ENCODE data around the gene ASH1L. TPM values are rescaled to one million over a fixed set of nuclear protein-coding genes. Genes with fewer than 3 reads are reported as not detected.
"Not testable (repeated sequence)": the region's sequence is repeated elsewhere in the genome, so short reads cannot be mapped to it uniquely, and the experiment has no call there.

ASH1L gene
- total RNA-seq, 4 donors from 2014 or later = 63.3 to 75.6 (median 67.7) TPM

GRCh38 chr1:155392898-155393411 lies 169.6 kb downstream of the ASH1L start:
- Histone ChIP-seq H3K4me3 (no peak overlapping the region), H3K9me3 (no peaks in the 10 kb centered on the region), H3K27me3 (no peaks in the 10 kb centered on the region), H3K27ac (replicated peaks in 1 of 4) (no peak overlapping the region), H3K36me3 (peaks cover 6 to 73% (median 51%) of the 10 kb centered on the region in 4 donors), H3K4me1 (no peaks in the 10 kb centered on the region)
- 91% methylated on average over 5 of the region's 5 CpGs for WGBS
- TF ChIP-seq EP300 (IDR thresholded peaks at IDR 0.05) = no peak
- TF ChIP-seq POLR2AphosphoS5 (IDR thresholded peaks at IDR 0.05) = no peak
- no peak for TF ChIP-seq POLR2A (IDR thresholded peaks at IDR 0.05; ENCODE audit: low read depth)
- TF ChIP-seq CTCF (IDR thresholded peaks at IDR 0.05) = no peak
- no peak for DNase-seq (ENCODE audit: extremely low spot score)
- intact Hi-C loops (cut with DNase I) = no loop called here

- peaks cover 6 to 76% (median 51%) of the 10 kb centered on the region in 4 donors for H3K36me3 ChIP-seq
- intact Hi-C loops (cut with DNase I) = no loop called here
- no peaks in the 10 kb centered on the region for H3K4me1 ChIP-seq
- no peak overlapping the region for H3K4me3 ChIP-seq
- H3K27ac ChIP-seq (replicated peaks in 1 of 4) = no peak overlapping the region
- no peak for DNase-seq (ENCODE audit: extremely low spot score)
- H3K27me3 ChIP-seq = no peaks in the 10 kb centered on the region
- no peak for TF ChIP-seq EP300 (IDR thresholded peaks at IDR 0.05)
- H3K9me3 ChIP-seq = no peaks in the 10 kb centered on the region
Measured at GRCh38 chr1:155389826-155390225, 172.8 kb downstream of the ASH1L start.

- 95% methylated on average over 5 of the region's 5 CpGs for WGBS
- H3K27me3 ChIP-seq; H3K9me3 ChIP-seq; H3K27ac ChIP-seq (replicated peaks in 1 of 4); DNase-seq (ENCODE audit: extremely low spot score); H3K4me3 ChIP-seq; intact Hi-C loops (cut with DNase I); H3K4me1 ChIP-seq: not testable (repeated sequence)
- H3K36me3 ChIP-seq = peaks cover 6 to 66% (median 35%) of the 10 kb centered on the region in 4 donors
Measured at GRCh38 chr1:155385836-155386235, 176.8 kb downstream of the ASH1L start.

- Histone ChIP-seq H3K36me3 (peaks cover 3 to 51% (median 20%) of the 10 kb centered on the region in 4 donors), H3K27me3 (no peaks in the 10 kb centered on the region), H3K9me3 (no peaks in the 10 kb centered on the region), H3K27ac (replicated peaks in 1 of 4) (no peak overlapping the region), H3K4me1 (peaks cover 10 to 19% (median 17%) of the 10 kb centered on the region in 4 donors), H3K4me3 (no peak overlapping the region)
- 94% methylated on average over 1 of the region's 1 CpG for WGBS
- intact Hi-C loops (cut with DNase I) = no loop called here
- TF ChIP-seq CTCF (IDR thresholded peaks at IDR 0.05) (no peak), POLR2AphosphoS5 (IDR thresholded peaks at IDR 0.05) (no peak), POLR2A (IDR thresholded peaks at IDR 0.05; ENCODE audit: low read depth) (no peak), EP300 (IDR thresholded peaks at IDR 0.05) (no peak)
- no peak for DNase-seq (ENCODE audit: extremely low spot score)
Measured at GRCh38 chr1:155383406-155383805, 179.2 kb downstream of the ASH1L start.

GRCh38 chr1:155379631-155380090 lies 182.9 kb downstream of the ASH1L start:
- Histone ChIP-seq H3K4me3 (peak overlapping the region in 3 of 4 donors; percentile 5 to 8 (median 7)), H3K9me3 (no peaks in the 10 kb centered on the region), H3K27ac (replicated peaks in 1 of 4) (peak overlapping the region; percentile 55 to 62 (median 58)), H3K27me3 (no peaks in the 10 kb centered on the region), H3K4me1 (peaks cover 14 to 27% (median 22%) of the 10 kb centered on the region in 4 donors), H3K36me3 (peaks cover 24 to 63% (median 44%) of the 10 kb centered on the region in 4 donors)
- intact Hi-C loops (cut with DNase I) = no loop called here
- no peak for DNase-seq (ENCODE audit: extremely low spot score)
- TF ChIP-seq CTCF (IDR thresholded peaks at IDR 0.05) = no peak

DNA sequence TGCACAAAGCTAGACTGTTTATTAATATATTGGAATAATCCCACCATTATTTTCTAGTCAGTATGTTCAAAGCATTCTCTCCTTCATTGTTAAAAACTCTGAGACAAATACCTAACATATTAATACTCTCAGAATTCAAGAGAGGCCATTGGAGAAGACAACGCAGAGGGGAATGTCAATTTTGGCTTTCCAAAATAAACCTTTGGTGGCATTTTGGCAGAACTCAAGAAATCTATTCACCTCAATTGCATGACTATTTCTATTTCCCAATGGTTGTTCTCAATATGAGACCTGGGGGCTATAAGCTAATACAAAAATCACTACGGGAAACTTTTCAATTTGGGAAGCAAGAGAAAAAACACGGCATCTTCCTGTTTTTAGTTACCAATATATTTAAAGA lies 183.4 kb downstream of the ASH1L start:
- Histone ChIP-seq H3K4me1 (peaks cover 14 to 27% (median 22%) of the 10 kb centered on the region in 4 donors), H3K27ac (replicated peaks in 1 of 4) (peak overlapping the region; percentile 35 to 52 (median 45)), H3K36me3 (peaks cover 24 to 67% (median 47%) of the 10 kb centered on the region in 4 donors), H3K9me3 (no peaks in the 10 kb centered on the region), H3K4me3 (peak overlapping the region in 3 of 4 donors; percentile 7 to 15 (median 8)), H3K27me3 (no peaks in the 10 kb centered on the region)
- no peak for TF ChIP-seq CTCF (IDR thresholded peaks at IDR 0.05)
- no peak for TF ChIP-seq EP300 (IDR thresholded peaks at IDR 0.05)
- no peak for TF ChIP-seq POLR2AphosphoS5 (IDR thresholded peaks at IDR 0.05)
- no peak for TF ChIP-seq POLR2A (IDR thresholded peaks at IDR 0.05; ENCODE audit: low read depth)
- WGBS = 30% methylated on average over 3 of the region's 3 CpGs
- no peak for DNase-seq (ENCODE audit: extremely low spot score)
- intact Hi-C loops (cut with DNase I) = no loop called here
